Neural cell (in vitro differentiated cells): ENCODE results near the gene PSRC1.
"Not testable (repeated sequence)": the region's sequence is repeated elsewhere in the genome, so short reads cannot be mapped to it uniquely, and the experiment has no call there.

Experiments used
- CTCF ChIP-seq: fragments of 450-650 bp; IDR thresholded peaks from 2 replicates; pipeline ENCODE4 v1.5.1; 2014; ENCODE audit warnings: antibody characterized with exemption, mild to moderate bottlenecking, moderate library complexity; ENCODE audit not compliant: poor library complexity, severe bottlenecking
- EP300 ChIP-seq: fragments of 450-650 bp; conservative IDR thresholded peaks from 2 replicates; pipeline ENCODE4 v1.6.1; 2014; ENCODE audit warnings: antibody characterized with exemption, mild to moderate bottlenecking, moderate library complexity; ENCODE audit not compliant: poor library complexity, severe bottlenecking
- EZH2 ChIP-seq: fragments of 200-600, 300-800 bp; shearing (Covaris generic), sonication (generic); IDR thresholded peaks from 2 replicates; pipeline ENCODE4 v1.6.1; 2014; ENCODE audit warnings: antibody characterized with exemption, low read length, borderline replicate concordance, mild to moderate bottlenecking; ENCODE audit not compliant: insufficient read depth, poor library complexity, severe bottlenecking
- MXI1 ChIP-seq: fragments of 450-650 bp; conservative IDR thresholded peaks from 2 replicates; pipeline ENCODE4 v1.6.1; 2014; ENCODE audit warnings: antibody characterized with exemption, mild to moderate bottlenecking; ENCODE audit not compliant: poor library complexity, severe bottlenecking
- POLR2AphosphoS5 ChIP-seq: IDR thresholded peaks from 2 replicates; pipeline ENCODE4 v1.6.1; 2012
- RAD21 ChIP-seq: fragments of 450-650 bp; conservative IDR thresholded peaks from 2 replicates; pipeline ENCODE4 v1.6.1; 2014; ENCODE audit warnings: antibody characterized with exemption, mild to moderate bottlenecking, moderate library complexity
- SMC3 ChIP-seq: fragments of 450-650 bp; conservative IDR thresholded peaks from 2 replicates; pipeline ENCODE4 v1.6.1; 2014; ENCODE audit warnings: antibody characterized with exemption, mild to moderate bottlenecking, moderate library complexity; ENCODE audit not compliant: poor library complexity
- TAF1 ChIP-seq: IDR thresholded peaks from 2 replicates; pipeline ENCODE4 v1.6.1; 2012; ENCODE audit warnings: low read depth
- TF ChIP-seq, protein P1 (sequence below): IDR thresholded peaks from 2 replicates; pipeline ENCODE4 v1.6.1; 2012; ENCODE audit warnings: borderline replicate concordance

- not testable (repeated sequence) for TF ChIP-seq POLR2AphosphoS5, EP300, CTCF, TAF1, EZH2, RAD21, MXI1, SMC3
- TF ChIP-seq, protein P1, sequence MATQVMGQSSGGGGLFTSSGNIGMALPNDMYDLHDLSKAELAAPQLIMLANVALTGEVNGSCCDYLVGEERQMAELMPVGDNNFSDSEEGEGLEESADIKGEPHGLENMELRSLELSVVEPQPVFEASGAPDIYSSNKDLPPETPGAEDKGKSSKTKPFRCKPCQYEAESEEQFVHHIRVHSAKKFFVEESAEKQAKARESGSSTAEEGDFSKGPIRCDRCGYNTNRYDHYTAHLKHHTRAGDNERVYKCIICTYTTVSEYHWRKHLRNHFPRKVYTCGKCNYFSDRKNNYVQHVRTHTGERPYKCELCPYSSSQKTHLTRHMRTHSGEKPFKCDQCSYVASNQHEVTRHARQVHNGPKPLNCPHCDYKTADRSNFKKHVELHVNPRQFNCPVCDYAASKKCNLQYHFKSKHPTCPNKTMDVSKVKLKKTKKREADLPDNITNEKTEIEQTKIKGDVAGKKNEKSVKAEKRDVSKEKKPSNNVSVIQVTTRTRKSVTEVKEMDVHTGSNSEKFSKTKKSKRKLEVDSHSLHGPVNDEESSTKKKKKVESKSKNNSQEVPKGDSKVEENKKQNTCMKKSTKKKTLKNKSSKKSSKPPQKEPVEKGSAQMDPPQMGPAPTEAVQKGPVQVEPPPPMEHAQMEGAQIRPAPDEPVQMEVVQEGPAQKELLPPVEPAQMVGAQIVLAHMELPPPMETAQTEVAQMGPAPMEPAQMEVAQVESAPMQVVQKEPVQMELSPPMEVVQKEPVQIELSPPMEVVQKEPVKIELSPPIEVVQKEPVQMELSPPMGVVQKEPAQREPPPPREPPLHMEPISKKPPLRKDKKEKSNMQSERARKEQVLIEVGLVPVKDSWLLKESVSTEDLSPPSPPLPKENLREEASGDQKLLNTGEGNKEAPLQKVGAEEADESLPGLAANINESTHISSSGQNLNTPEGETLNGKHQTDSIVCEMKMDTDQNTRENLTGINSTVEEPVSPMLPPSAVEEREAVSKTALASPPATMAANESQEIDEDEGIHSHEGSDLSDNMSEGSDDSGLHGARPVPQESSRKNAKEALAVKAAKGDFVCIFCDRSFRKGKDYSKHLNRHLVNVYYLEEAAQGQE = not testable (repeated sequence)
Measured at GRCh38 chr1:109286762-109287161, 3.8 kb upstream of the PSRC1 start.
